Left lung (tissue), 10 donors: Measurements from ENCODE around the gene TNPO2. TPM values are rescaled to one million over a fixed set of nuclear protein-coding genes. Genes with fewer than 3 reads are reported as not detected.

ENCODE experiments used
- ATAC-seq: fragments of 200-7000 bp; cut with Tn5 transposase; one replicate; pipeline ENCODE4 v1.9.1; 2020; ENCODE audit warnings: moderate library complexity
- DNase-seq, 4 donors: peaks; one replicate each; pipeline ENCODE4 v3.0.0-alpha.2; 2013 to 2020
- H3K27ac ChIP-seq, 2 donors: fragments of 200-600 bp; sonication (generic) in 1 of 2; one replicate each; pipeline versions ENCODE4 v1.5.0 to v1.8.0; 2020 to 2021
- H3K27me3 ChIP-seq, 2 donors: fragments of 200-600 bp; sonication (generic) in 1 of 2; one replicate each; pipeline versions ENCODE4 v1.5.0 to v1.8.0; 2020 to 2021
- H3K36me3 ChIP-seq, 2 donors: fragments of 200-600 bp; sonication (generic) in 1 of 2; one replicate each; pipeline versions ENCODE4 v1.5.0 to v1.8.0; 2020 to 2021
- H3K4me1 ChIP-seq, 2 donors: fragments of 200-600 bp; one replicate each; pipeline ENCODE4 v1.8.0; 2021
- H3K4me3 ChIP-seq, 2 donors: fragments of 200-600 bp; sonication (generic) in 1 of 2; one replicate each; pipeline versions ENCODE4 v1.5.0 to v1.8.0; 2020 to 2021; ENCODE audit warnings: mild to moderate bottlenecking in 1 of 2
- H3K9me3 ChIP-seq, 2 donors: fragments of 200-600 bp; sonication (generic) in 1 of 2; one replicate each; pipeline versions ENCODE4 v1.5.0 to v1.8.0; 2020 to 2021
- intact Hi-C, 2 donors: fragments of 100-400 bp; cut with DNase I; formaldehyde crosslinking; loops; one replicate each; pipeline versions ENCODE4 v1.11.2 to v1.14.2; 2022
- polyA plus RNA-seq, 6 donors: library from polyadenylated mRNA; unstranded; fragments of 120-200 nt; gene quantifications; one replicate each; pipeline ENCODE4 v1.2.1, GENCODE V29; 2013; ENCODE audit not compliant: insufficient read length in 6 of 6
- total RNA-seq, 2 donors: library from RNA; stranded (reverse); fragmentation: NEBNext Ultra II Directional; extraction: Animal tissue kit (Norgen Biotek cat#: 25700); gene quantifications; one replicate each; pipeline ENCODE4 v1.2.1, GENCODE V29; 2021
- TF ChIP-seq, protein P1 (sequence below), 2 donors: fragments of 200-600 bp; sonication (generic) in 1 of 2; IDR thresholded peaks; one replicate each; pipeline versions ENCODE4 v1.5.0 to v1.8.0; 2021; ENCODE audit warnings: antibody characterized with exemption in 2 of 2
- donor health status: DM: no; HTN: yes; CAD: no.
- donor health status: DM: no; HTN: no; CAD: no.

TNPO2 gene
- total and polyA plus RNA-seq, 8 donors, result 54.8 to 92.6 (median 77.6) TPM

DNA sequence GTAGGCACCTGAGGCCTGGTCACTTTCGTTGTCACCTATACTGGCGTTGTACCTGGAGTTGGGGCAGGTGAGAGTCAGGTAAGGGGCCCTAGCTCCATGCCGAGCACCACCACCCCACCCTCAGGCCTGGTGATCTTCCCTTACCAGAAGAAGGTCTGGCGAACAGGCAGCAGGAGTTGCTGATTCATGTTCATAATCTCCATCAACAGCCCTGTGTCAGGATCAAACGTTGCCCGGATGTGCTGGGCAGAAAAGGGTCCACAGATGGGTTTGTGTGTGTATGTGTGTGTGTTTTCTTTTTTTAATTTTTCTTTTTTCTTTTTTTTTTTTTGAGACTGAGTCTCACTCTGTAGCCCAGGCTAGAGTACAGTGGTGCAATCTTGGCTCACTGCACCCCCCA, 71.5 kb downstream of the TNPO2 start:
- intact Hi-C loops, result no loop called here
- Histone ChIP-seq H3K4me3 (no peak overlapping the region), H3K36me3 (peaks cover 0 to 61% of the 10 kb centered on the region in 2 donors), H3K4me1 (peaks cover 7 to 12% of the 10 kb centered on the region in 2 donors), H3K27ac (no peak overlapping the region), H3K27me3 (no peaks in the 10 kb centered on the region), H3K9me3 (no peaks in the 10 kb centered on the region)
- peak in 1 of 4 donors; percentile 3 for DNase-seq
- TF ChIP-seq, protein P1, sequence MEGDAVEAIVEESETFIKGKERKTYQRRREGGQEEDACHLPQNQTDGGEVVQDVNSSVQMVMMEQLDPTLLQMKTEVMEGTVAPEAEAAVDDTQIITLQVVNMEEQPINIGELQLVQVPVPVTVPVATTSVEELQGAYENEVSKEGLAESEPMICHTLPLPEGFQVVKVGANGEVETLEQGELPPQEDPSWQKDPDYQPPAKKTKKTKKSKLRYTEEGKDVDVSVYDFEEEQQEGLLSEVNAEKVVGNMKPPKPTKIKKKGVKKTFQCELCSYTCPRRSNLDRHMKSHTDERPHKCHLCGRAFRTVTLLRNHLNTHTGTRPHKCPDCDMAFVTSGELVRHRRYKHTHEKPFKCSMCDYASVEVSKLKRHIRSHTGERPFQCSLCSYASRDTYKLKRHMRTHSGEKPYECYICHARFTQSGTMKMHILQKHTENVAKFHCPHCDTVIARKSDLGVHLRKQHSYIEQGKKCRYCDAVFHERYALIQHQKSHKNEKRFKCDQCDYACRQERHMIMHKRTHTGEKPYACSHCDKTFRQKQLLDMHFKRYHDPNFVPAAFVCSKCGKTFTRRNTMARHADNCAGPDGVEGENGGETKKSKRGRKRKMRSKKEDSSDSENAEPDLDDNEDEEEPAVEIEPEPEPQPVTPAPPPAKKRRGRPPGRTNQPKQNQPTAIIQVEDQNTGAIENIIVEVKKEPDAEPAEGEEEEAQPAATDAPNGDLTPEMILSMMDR (IDR thresholded peaks at IDR 0.05), result no peak
- ATAC-seq, result no peak

DNA sequence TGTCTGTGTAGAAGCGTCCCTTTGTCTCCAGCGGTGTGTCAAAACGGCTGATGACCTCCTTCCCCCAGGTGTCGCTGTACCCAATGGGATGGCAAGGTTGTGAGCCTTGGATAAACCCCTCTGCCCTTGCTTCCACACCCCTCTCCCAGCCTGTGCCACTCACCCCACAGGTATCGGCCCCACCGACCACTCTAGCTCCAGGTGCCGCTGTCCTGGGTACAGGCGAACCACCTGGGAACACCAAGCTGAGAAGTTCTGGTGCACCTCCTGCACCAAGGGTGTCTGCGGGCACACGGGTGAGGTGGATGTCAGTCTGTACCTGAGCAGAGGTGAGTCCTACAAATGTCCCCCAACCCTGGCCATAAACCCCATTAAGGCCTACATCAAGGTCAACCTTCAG, 73.8 kb downstream of the TNPO2 start:
- H3K9me3 ChIP-seq, result no peaks in the 10 kb centered on the region
- peaks cover 0 to 49% of the 10 kb centered on the region in 2 donors for H3K36me3 ChIP-seq
- intact Hi-C loops, result no loop called here
- TF ChIP-seq, protein P1 (IDR thresholded peaks at IDR 0.05), result no peak
- H3K27me3 ChIP-seq, result no peaks in the 10 kb centered on the region
- H3K4me3 ChIP-seq, result no peak overlapping the region
- H3K27ac ChIP-seq, result no peak overlapping the region
- DNase-seq (peak in 1 of 4 donors; percentile 51), ATAC-seq (no peak)
- peaks cover 7 to 23% of the 10 kb centered on the region in 2 donors for H3K4me1 ChIP-seq

Other genes starting within 250 kb of the TNPO2 start
- 1 to 10 TPM; 1.8 to 2.0 TPM for gene ZNF709, start 239.1 kb downstream of the TNPO2 start, total RNA-seq
- gene ZNF709, start 239.1 kb downstream of the TNPO2 start, polyA plus RNA-seq, result 10 to 100 TPM in 1 of 6 donors, 1 to 10 TPM in 5; 6.9 to 10.4 (median 8.7) TPM
- 10 to 100 TPM in 1 of 2 donors, 1 to 10 TPM in 1; 9.9 to 12.5 TPM for gene ZNF564, start 172.4 kb downstream of the TNPO2 start, total RNA-seq
- gene ZNF564, start 172.4 kb downstream of the TNPO2 start, polyA plus RNA-seq, result 10 to 100 TPM in 3 of 6 donors, 1 to 10 TPM in 3; 7.4 to 12.6 (median 10.3) TPM
- 10 to 100 TPM in 1 of 2 donors, 1 to 10 TPM in 1; 9.2 to 11.7 TPM for gene ZNF490, start 113.1 kb downstream of the TNPO2 start, total RNA-seq
- gene ZNF490, start 113.1 kb downstream of the TNPO2 start, polyA plus RNA-seq, result 1 to 10 TPM; 5.1 to 6.0 (median 5.4) TPM
- gene ZNF791, start 113.0 kb downstream of the TNPO2 start, total RNA-seq, result 10 to 100 TPM; 18.0 to 23.3 TPM
- gene ZNF791, start 113.0 kb downstream of the TNPO2 start, polyA plus RNA-seq, result 10 to 100 TPM; 20.6 to 23.8 (median 21.9) TPM
- gene MAN2B1, start 57.2 kb downstream of the TNPO2 start, total RNA-seq, result 100 to 1,000 TPM; 164 to 176 TPM
- 10 to 100 TPM; 31.7 to 42.8 (median 38.1) TPM for gene MAN2B1, start 57.2 kb downstream of the TNPO2 start, polyA plus RNA-seq
- 10 to 100 TPM in 1 of 2 donors, 1 to 10 TPM in 1; 9.0 to 10.8 TPM for gene WDR83, start 57.1 kb downstream of the TNPO2 start, total RNA-seq
- gene WDR83, start 57.1 kb downstream of the TNPO2 start, polyA plus RNA-seq, result 10 to 100 TPM; 21.7 to 27.1 (median 23.2) TPM
- gene DHPS, start 42.1 kb downstream of the TNPO2 start, total RNA-seq, result 10 to 100 TPM; 63.8 to 70.1 TPM
- gene DHPS, start 42.1 kb downstream of the TNPO2 start, polyA plus RNA-seq, result 10 to 100 TPM; 81.4 to 96.9 (median 84.1) TPM
- gene GNG14, start 35.9 kb downstream of the TNPO2 start, total RNA-seq, result not detected
- gene GNG14, start 35.9 kb downstream of the TNPO2 start, polyA plus RNA-seq, result under 1 TPM in 2 of 6 donors, not detected in 4; 0.55 to 0.73 TPM
- gene FBXW9, start 27.3 kb downstream of the TNPO2 start, total RNA-seq, result 1 to 10 TPM; 6.0 to 6.9 TPM
- gene FBXW9, start 27.3 kb downstream of the TNPO2 start, polyA plus RNA-seq, result 10 to 100 TPM in 5 of 6 donors, 1 to 10 TPM in 1; 9.0 to 13.1 (median 10.9) TPM
- 100 to 1,000 TPM; 115 to 128 TPM for gene TRIR, start 10.8 kb upstream of the TNPO2 start, total RNA-seq
- gene TRIR, start 10.8 kb upstream of the TNPO2 start, polyA plus RNA-seq, result 100 to 1,000 TPM; 130 to 183 (median 151) TPM
- gene GET3, start 13.6 kb upstream of the TNPO2 start, total RNA-seq, result 10 to 100 TPM; 70.4 to 71.2 TPM
- gene GET3, start 13.6 kb upstream of the TNPO2 start, polyA plus RNA-seq, result 10 to 100 TPM; 51.4 to 66.2 (median 56.2) TPM
- gene BEST2, start 27.9 kb upstream of the TNPO2 start, total RNA-seq, result not detected
- gene BEST2, start 27.9 kb upstream of the TNPO2 start, polyA plus RNA-seq, result under 1 TPM in 4 of 6 donors, not detected in 2; 0.08 to 0.17 (median 0.12) TPM
- gene HOOK2, start 51.6 kb upstream of the TNPO2 start, total RNA-seq, result 10 to 100 TPM; 57.7 to 57.9 TPM
- gene HOOK2, start 51.6 kb upstream of the TNPO2 start, polyA plus RNA-seq, result 10 to 100 TPM; 59.8 to 91.2 (median 78.8) TPM
- gene JUNB, start 67.6 kb upstream of the TNPO2 start, total RNA-seq, result 100 to 1,000 TPM; 131 to 135 TPM
- gene JUNB, start 67.6 kb upstream of the TNPO2 start, polyA plus RNA-seq, result 100 to 1,000 TPM in 1 of 6 donors, 10 to 100 TPM in 5; 11.7 to 278 (median 53.7) TPM
- gene PRDX2, start 77.9 kb upstream of the TNPO2 start, total RNA-seq, result 100 to 1,000 TPM; 186 to 217 TPM
- 100 to 1,000 TPM; 219 to 267 (median 249) TPM for gene PRDX2, start 77.9 kb upstream of the TNPO2 start, polyA plus RNA-seq
- gene THSD8, start 78.1 kb upstream of the TNPO2 start, total RNA-seq, result 1 to 10 TPM; 6.6 to 9.0 TPM
- gene THSD8, start 78.1 kb upstream of the TNPO2 start, polyA plus RNA-seq, result 10 to 100 TPM in 1 of 6 donors, 1 to 10 TPM in 5; 2.2 to 11.6 (median 4.9) TPM
- gene RNASEH2A, start 82.7 kb upstream of the TNPO2 start, total RNA-seq, result 10 to 100 TPM; 10.9 to 16.6 TPM
- gene RNASEH2A, start 82.7 kb upstream of the TNPO2 start, polyA plus RNA-seq, result 10 to 100 TPM; 29.1 to 47.4 (median 34.3) TPM
- not detected for gene RTBDN, start 110.6 kb upstream of the TNPO2 start, total RNA-seq
- under 1 TPM in 3 of 6 donors, not detected in 3; 0.17 to 0.21 (median 0.20) TPM for gene RTBDN, start 110.6 kb upstream of the TNPO2 start, polyA plus RNA-seq
- under 1 TPM; 0.15 to 0.29 TPM for gene MAST1, start 114.6 kb upstream of the TNPO2 start, total RNA-seq
- gene MAST1, start 114.6 kb upstream of the TNPO2 start, polyA plus RNA-seq, result 1 to 10 TPM; 1.2 to 2.4 (median 1.6) TPM
- 10 to 100 TPM; 64.8 to 72.8 TPM for gene DNASE2, start 157.5 kb upstream of the TNPO2 start, total RNA-seq
- gene DNASE2, start 157.5 kb upstream of the TNPO2 start, polyA plus RNA-seq, result 10 to 100 TPM; 18.7 to 22.2 (median 20.6) TPM
- gene KLF1, start 163.3 kb upstream of the TNPO2 start, total RNA-seq, result under 1 TPM in 1 of 2 donors, not detected in 1; 0.50 TPM
- gene KLF1, start 163.3 kb upstream of the TNPO2 start, polyA plus RNA-seq, result 1 to 10 TPM in 1 of 6 donors, under 1 TPM in 5; 0.35 to 1.2 (median 0.67) TPM
- gene GCDH, start 167.2 kb upstream of the TNPO2 start, total RNA-seq, result 10 to 100 TPM; 23.6 to 26.7 TPM
- gene GCDH, start 167.2 kb upstream of the TNPO2 start, polyA plus RNA-seq, result 10 to 100 TPM; 25.6 to 29.2 (median 27.3) TPM
- gene SYCE2, start 195.4 kb upstream of the TNPO2 start, total RNA-seq, result under 1 TPM in 1 of 2 donors, not detected in 1; 0.41 TPM
- gene SYCE2, start 195.4 kb upstream of the TNPO2 start, polyA plus RNA-seq, result 1 to 10 TPM; 2.3 to 4.1 (median 3.5) TPM
- gene FARSA, start 209.8 kb upstream of the TNPO2 start, total RNA-seq, result 10 to 100 TPM; 40.9 to 59.4 TPM
- 10 to 100 TPM; 35.3 to 46.2 (median 41.8) TPM for gene FARSA, start 209.8 kb upstream of the TNPO2 start, polyA plus RNA-seq
- gene CALR, start 214.7 kb upstream of the TNPO2 start, total RNA-seq, result 1,000 to 10,000 TPM; 1,387 to 1,778 TPM
- 100 to 1,000 TPM; 654 to 817 (median 801) TPM for gene CALR, start 214.7 kb upstream of the TNPO2 start, polyA plus RNA-seq
- gene RAD23A, start 221.9 kb upstream of the TNPO2 start, total RNA-seq, result 100 to 1,000 TPM in 1 of 2 donors, 10 to 100 TPM in 1; 74.8 to 118 TPM
- 10 to 100 TPM; 65.3 to 89.7 (median 75.5) TPM for gene RAD23A, start 221.9 kb upstream of the TNPO2 start, polyA plus RNA-seq
- gene GADD45GIP1, start 233.3 kb upstream of the TNPO2 start, total RNA-seq, result 10 to 100 TPM; 14.7 to 20.5 TPM
- 10 to 100 TPM; 22.6 to 35.2 (median 28.4) TPM for gene GADD45GIP1, start 233.3 kb upstream of the TNPO2 start, polyA plus RNA-seq
- gene DAND5, start 245.6 kb upstream of the TNPO2 start, total RNA-seq, result under 1 TPM in 1 of 2 donors, not detected in 1; 0.13 TPM
- gene DAND5, start 245.6 kb upstream of the TNPO2 start, polyA plus RNA-seq, result under 1 TPM; 0.15 to 0.54 (median 0.32) TPM